Measurements from ENCODE around the gene RPL27. TPM values are rescaled to one million over a fixed set of nuclear protein-coding genes. Genes with fewer than 3 reads are reported as not detected.

RPL27 gene
- total and polyA plus RNA-seq, 2 of the 13 experiments (the other 11 are each of a cell fraction or from before 2014, with no cell fraction given) = 1,585 to 5,840 TPM

- no TSS peak for BruUV-seq (replicated peaks)
- Histone ChIP-seq H3K27ac (ENCODE audit: extremely low read length, insufficient read depth, low read length) (peak overlapping the region; percentile 39), H3K4me1 (ENCODE audit: insufficient read depth, low read length) (peaks cover 33% of the 10 kb centered on the region), H3K27me3 (ENCODE audit: control insufficient read depth in 1 of 2, insufficient read depth in 2 of 2, low read length in 2 of 2) (no peaks in the 10 kb centered on the region; a peak in 1 of 5 replicates), H3K9ac (ENCODE audit: insufficient read depth, low read depth, low read length) (no peak overlapping the region), H3K79me2 (ENCODE audit: insufficient read depth, low read length) (no peaks in the 10 kb centered on the region), H3K36me3 (replicated peaks in 1 of 2; ENCODE audit: control insufficient read depth in 1 of 2, insufficient read depth in 2 of 2, low read length in 2 of 2) (no peaks in the 10 kb centered on the region), H2AFZ (ENCODE audit: low read length) (no peak overlapping the region), H3K4me2 (ENCODE audit: low read depth, low read length) (peak overlapping the region; percentile 26; the same call in 1 of the 2 replicates), H4K20me1 (ENCODE audit: insufficient read depth, low read length) (no peaks in the 10 kb centered on the region), H3K4me3 (replicated peaks in 1 of 3; ENCODE audit: insufficient read depth in 1 of 3, low read depth in 2 of 3, low read length in 3 of 3) (no peak overlapping the region), H3K9me3 (ENCODE audit: low read length) (no peaks in the 10 kb centered on the region)
- POLR2A ChIA-PET = interaction anchor here (0.8 to 2.9 kb wide), 4 partner anchors 16 to 33 kb away, joined by 3 to 20 read pairs (median 3); partner anchors contain the start of gene RPL27
- in situ Hi-C loops (cut with HindIII; ENCODE audit: extremely low pct_ligation_motif_present, low pct_unique_long_range_greater_than_20kb) (no loop called here), intact Hi-C loops (cut with micrococcal nuclease; ENCODE audit: unreplicated experiment) (no loop called here)
- DNase-seq (ENCODE audit: low spot score) (peak; percentile 56), ATAC-seq (peak; percentile 41), FAIRE-seq (no peak)
- 4% methylated on average over 2 of the region's 2 CpGs for WGBS (ENCODE audit: low lambda C conversion rate)
- CTCF ChIA-PET (ENCODE audit: low intra/inter-chr PET ratio, low total read pairs) = no interaction called here
- TF ChIP-seq MXD4 (CRISPR knock-in tag; IDR thresholded peaks at IDR 0.05) = 0 out of 2 replicates have a peak, but pooled peaks have one; percentile 45
- peak; percentile 65 for TF ChIP-seq SPEN (CRISPR knock-in tag; IDR thresholded peaks at IDR 0.05; ENCODE audit: low read depth)
- TF ChIP-seq KAT8 (CRISPR knock-in tag; IDR thresholded peaks at IDR 0.05) = peak; percentile 41; the same call in 1 of the 2 replicates
- peak; percentile 52; the same call in 1 of the 2 replicates for TF ChIP-seq ELF3 (CRISPR knock-in tag; IDR thresholded peaks at IDR 0.05)
- no peak for TF ChIP-seq ZNF747 (CRISPR knock-in tag; IDR thresholded peaks at IDR 0.05; ENCODE audit: borderline replicate concordance)
- 0 out of 2 replicates have a peak, but pooled peaks have one; percentile 22 for TF ChIP-seq WIZ (CRISPR knock-in tag; IDR thresholded peaks at IDR 0.05)
- TF ChIP-seq RXRB (CRISPR knock-in tag; IDR thresholded peaks at IDR 0.05; ENCODE audit: borderline replicate concordance) = peak; percentile 72
- no peak for TF ChIP-seq POLR2A (IDR thresholded peaks at IDR 0.05; ENCODE audit: insufficient read depth in 1 of 2, low read depth in 2 of 2, low read length in 2 of 2)
- TF ChIP-seq ZEB1 (IDR thresholded peaks at IDR 0.05; ENCODE audit: insufficient replicate concordance, low read depth) = peak; percentile 84
- TF ChIP-seq HMG20A (CRISPR knock-in tag; IDR thresholded peaks at IDR 0.05; ENCODE audit: borderline replicate concordance) = peak; percentile 22; the same call in 1 of the 2 replicates
- TF ChIP-seq, protein P1, sequence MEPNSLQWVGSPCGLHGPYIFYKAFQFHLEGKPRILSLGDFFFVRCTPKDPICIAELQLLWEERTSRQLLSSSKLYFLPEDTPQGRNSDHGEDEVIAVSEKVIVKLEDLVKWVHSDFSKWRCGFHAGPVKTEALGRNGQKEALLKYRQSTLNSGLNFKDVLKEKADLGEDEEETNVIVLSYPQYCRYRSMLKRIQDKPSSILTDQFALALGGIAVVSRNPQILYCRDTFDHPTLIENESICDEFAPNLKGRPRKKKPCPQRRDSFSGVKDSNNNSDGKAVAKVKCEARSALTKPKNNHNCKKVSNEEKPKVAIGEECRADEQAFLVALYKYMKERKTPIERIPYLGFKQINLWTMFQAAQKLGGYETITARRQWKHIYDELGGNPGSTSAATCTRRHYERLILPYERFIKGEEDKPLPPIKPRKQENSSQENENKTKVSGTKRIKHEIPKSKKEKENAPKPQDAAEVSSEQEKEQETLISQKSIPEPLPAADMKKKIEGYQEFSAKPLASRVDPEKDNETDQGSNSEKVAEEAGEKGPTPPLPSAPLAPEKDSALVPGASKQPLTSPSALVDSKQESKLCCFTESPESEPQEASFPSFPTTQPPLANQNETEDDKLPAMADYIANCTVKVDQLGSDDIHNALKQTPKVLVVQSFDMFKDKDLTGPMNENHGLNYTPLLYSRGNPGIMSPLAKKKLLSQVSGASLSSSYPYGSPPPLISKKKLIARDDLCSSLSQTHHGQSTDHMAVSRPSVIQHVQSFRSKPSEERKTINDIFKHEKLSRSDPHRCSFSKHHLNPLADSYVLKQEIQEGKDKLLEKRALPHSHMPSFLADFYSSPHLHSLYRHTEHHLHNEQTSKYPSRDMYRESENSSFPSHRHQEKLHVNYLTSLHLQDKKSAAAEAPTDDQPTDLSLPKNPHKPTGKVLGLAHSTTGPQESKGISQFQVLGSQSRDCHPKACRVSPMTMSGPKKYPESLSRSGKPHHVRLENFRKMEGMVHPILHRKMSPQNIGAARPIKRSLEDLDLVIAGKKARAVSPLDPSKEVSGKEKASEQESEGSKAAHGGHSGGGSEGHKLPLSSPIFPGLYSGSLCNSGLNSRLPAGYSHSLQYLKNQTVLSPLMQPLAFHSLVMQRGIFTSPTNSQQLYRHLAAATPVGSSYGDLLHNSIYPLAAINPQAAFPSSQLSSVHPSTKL (CRISPR knock-in tag; IDR thresholded peaks at IDR 0.05) = peak; percentile 59
- TF ChIP-seq BCL6 (CRISPR knock-in tag; IDR thresholded peaks at IDR 0.05) = peak; percentile 92
- TF ChIP-seq ATF7-NPFF (CRISPR knock-in tag; IDR thresholded peaks at IDR 0.05; ENCODE audit: low read depth) = no peak
- TF ChIP-seq ZNF468 (CRISPR knock-in tag; IDR thresholded peaks at IDR 0.05) = no peak
- no peak for TF ChIP-seq KLF16 (CRISPR knock-in tag; IDR thresholded peaks at IDR 0.05)
- no peak for TF ChIP-seq SOX6 (IDR thresholded peaks at IDR 0.05)
- TF ChIP-seq SOX6 (CRISPR knock-in tag; IDR thresholded peaks at IDR 0.05) = peak; percentile 69
- TF ChIP-seq ZNF256 (CRISPR knock-in tag; conservative IDR thresholded peaks at IDR 0.05) = no peak
- TF ChIP-seq ERF (CRISPR knock-in tag; IDR thresholded peaks at IDR 0.05) = peak; percentile 34; the same call in 1 of the 2 replicates
- peak; percentile 12; the same call in 1 of the 2 replicates for TF ChIP-seq ADNP (CRISPR knock-in tag; IDR thresholded peaks at IDR 0.05)
- peak; percentile 39; the same call in 1 of the 2 replicates for TF ChIP-seq ETV5 (CRISPR knock-in tag; IDR thresholded peaks at IDR 0.05; ENCODE audit: borderline replicate concordance)
- TF ChIP-seq TRIM24 (CRISPR knock-in tag; IDR thresholded peaks at IDR 0.05) = no peak
- 0 out of 2 replicates have a peak, but pooled peaks have one; percentile 38 for TF ChIP-seq ZFP1 (CRISPR knock-in tag; IDR thresholded peaks at IDR 0.05)
- no peak for TF ChIP-seq PCBP2 (optimal IDR thresholded peaks at IDR 0.05; ENCODE audit: low read depth, low read length, poor library complexity, severe bottlenecking)
- TF ChIP-seq NR2F6 (IDR thresholded peaks at IDR 0.05) = no peak
- peak; percentile 64 for TF ChIP-seq NR2F6 (CRISPR knock-in tag; IDR thresholded peaks at IDR 0.05)
- TF ChIP-seq AKAP8 (CRISPR knock-in tag; IDR thresholded peaks at IDR 0.05) = peak; percentile 63; the same call in 1 of the 2 replicates
These were observed 23.0 kb upstream of the RPL27 start for GRCh38 chr17:42975265-42975664.

Data from HepG2 (cell line).